A673 (cell line): ENCODE data around the gene UBR4.

Source experiments
- EZH2 ChIP-seq: fragments of 200-600 bp; sonication (generic); IDR thresholded peaks from 2 replicates; pipeline ENCODE4 v1.6.1; 2017; ENCODE audit warnings: borderline replicate concordance, low read depth, mild to moderate bottlenecking, mixed read lengths, antibody characterized with exemption, low read length; ENCODE audit not compliant: poor library complexity, severe bottlenecking
- TF ChIP-seq, protein P1 (sequence below): fragments of 300-800, 200-600 bp; sonication (generic); conservative IDR thresholded peaks from 2 replicates; pipeline ENCODE4 v1.5.1; 2017; ENCODE audit warnings: low read depth, mild to moderate bottlenecking, antibody characterized with exemption, low read length, moderate library complexity, mixed read lengths

DNA sequence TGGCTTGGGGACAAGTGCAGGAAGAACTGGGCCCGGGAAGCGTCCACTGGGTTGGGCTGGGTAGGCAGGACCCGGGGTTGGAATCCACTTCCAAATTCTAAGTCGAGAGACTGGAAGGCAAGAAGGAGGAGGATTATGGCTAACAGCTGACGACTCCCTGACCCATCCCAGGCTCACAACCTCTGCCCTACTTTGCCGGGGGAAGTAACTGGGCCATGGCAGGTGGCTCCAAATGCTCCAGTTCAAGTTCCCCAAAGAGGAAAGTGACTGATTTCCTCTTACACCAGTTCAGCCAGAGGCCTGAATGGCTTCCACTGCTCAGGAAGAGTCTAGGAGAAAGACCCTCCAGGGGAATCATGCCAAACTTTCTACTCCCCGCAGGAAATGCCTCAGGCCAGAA is 29.8 kb upstream of the UBR4 start:
- TF ChIP-seq, protein P1, sequence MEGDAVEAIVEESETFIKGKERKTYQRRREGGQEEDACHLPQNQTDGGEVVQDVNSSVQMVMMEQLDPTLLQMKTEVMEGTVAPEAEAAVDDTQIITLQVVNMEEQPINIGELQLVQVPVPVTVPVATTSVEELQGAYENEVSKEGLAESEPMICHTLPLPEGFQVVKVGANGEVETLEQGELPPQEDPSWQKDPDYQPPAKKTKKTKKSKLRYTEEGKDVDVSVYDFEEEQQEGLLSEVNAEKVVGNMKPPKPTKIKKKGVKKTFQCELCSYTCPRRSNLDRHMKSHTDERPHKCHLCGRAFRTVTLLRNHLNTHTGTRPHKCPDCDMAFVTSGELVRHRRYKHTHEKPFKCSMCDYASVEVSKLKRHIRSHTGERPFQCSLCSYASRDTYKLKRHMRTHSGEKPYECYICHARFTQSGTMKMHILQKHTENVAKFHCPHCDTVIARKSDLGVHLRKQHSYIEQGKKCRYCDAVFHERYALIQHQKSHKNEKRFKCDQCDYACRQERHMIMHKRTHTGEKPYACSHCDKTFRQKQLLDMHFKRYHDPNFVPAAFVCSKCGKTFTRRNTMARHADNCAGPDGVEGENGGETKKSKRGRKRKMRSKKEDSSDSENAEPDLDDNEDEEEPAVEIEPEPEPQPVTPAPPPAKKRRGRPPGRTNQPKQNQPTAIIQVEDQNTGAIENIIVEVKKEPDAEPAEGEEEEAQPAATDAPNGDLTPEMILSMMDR, result no peak
- no peak for TF ChIP-seq EZH2
